Esophagus mucosa (tissue), 1 donor: ENCODE data around the gene TTC34. TPM values are rescaled to one million over a fixed set of nuclear protein-coding genes. Genes with fewer than 3 reads are reported as not detected.
"Not testable (repeated sequence)": the region's sequence is repeated elsewhere in the genome, so short reads cannot be mapped to it uniquely, and the experiment has no call there.

Experiments used
- ATAC-seq: fragments of 200-7000 bp; cut with Tn5 transposase; one replicate; pipeline ENCODE4 v1.9.1; 2020
- total RNA-seq: library from RNA; stranded (reverse); gene quantifications from one replicate; pipeline ENCODE4 v1.2.4, GENCODE V29; 2023
- donor health status: DM: yes; HTN: yes; CAD: no.

Gene TTC34
- total RNA-seq, 1 donor from 2014 or later = 0.08 TPM

DNA sequence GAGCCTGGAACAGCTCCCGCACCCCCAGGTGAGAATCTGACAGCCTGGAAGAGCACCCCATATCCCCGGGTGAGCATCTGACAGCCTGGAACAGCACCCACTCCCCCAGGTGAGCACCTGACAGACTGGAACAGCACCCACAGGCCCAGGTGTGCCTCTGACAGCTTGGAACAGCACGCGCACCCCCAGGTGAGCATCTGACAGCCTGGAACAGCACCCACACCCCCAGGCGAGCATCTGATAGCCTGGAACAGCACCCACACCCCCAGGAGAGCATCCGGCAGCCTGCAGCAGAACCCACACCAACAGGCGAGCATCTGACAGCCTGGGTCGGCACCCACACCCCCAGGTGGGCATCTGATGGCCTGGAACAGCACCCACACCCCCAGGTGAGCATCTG lies 141.7 kb downstream of the TTC34 start:
- not testable (repeated sequence) for ATAC-seq

DNA sequence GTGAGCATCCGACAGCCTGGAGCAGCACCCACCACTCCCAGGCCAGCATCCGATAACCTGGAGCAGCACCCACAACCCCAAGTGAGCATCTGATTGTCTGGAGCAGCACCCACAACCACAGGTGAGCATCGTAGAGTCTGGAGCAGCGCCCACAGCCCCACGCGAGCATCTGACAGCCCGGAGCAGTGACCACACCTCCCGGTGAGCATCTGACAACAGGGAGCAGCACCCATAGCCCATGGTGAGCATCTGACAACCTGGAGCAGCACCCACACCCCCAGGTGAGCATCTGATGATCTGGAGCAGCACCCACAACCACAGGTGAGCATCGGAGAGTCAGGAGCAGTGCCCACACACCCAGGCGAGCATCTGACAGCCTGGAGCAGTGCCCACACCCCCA lies 143.6 kb downstream of the TTC34 start:
- ATAC-seq = not testable (repeated sequence)

DNA sequence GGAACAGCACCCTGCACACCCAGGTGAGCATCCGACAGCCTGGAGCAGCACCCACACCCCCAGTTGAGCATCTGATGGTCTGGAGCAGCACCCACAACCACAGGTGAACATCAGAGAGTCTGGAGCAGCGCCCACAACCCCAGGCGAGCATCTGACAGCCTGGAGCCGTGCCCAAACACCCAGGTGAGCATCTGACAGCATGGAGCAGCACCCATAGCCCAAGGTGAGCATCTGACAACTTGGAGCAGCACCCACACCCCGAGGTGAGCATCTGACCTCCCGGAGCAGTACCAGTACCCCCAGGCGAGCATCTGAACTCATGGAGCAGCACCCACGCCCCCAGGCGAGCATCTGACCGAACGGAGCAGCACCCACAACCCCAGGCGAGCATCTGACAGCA lies 144.4 kb downstream of the TTC34 start:
- not testable (repeated sequence) for ATAC-seq

DNA sequence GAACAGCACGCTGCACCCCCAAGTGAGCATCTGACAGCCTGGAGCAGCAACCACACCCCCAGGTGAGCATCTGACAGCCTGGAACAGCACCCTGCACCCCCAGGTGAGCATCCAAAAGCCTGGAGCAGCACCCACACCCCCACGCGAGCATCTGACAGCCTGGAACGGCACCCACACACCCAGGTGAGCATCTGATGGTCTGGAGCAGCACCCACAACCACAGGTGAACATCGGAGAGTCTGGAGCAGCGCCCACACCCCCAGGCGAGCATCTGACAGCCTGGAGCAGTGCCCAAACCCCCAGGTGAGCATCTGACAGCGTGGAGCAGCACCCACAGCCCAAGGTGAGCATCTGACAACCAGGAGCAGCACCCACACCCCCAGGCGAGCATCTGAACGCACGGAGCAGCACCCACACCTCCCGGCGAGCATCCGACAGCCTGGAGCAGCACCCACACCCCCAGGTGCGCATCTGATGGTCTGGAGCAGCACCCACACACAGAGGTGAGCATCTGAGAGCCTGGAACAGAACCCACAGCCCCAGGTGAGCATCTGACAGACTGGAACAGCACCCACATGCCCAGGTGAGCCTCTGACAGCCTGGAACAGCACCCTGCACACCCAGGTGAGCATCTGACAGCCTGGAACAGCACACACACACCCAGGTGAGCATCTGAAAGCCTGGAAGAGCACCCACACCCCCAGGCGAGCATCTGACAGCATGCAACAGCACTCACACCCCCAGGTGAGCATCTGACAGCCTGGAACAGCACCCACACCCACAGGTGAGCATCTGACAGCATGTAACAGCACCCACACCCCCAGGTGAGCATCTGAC lies 145.7 kb downstream of the TTC34 start:
- not testable (repeated sequence) for ATAC-seq

DNA sequence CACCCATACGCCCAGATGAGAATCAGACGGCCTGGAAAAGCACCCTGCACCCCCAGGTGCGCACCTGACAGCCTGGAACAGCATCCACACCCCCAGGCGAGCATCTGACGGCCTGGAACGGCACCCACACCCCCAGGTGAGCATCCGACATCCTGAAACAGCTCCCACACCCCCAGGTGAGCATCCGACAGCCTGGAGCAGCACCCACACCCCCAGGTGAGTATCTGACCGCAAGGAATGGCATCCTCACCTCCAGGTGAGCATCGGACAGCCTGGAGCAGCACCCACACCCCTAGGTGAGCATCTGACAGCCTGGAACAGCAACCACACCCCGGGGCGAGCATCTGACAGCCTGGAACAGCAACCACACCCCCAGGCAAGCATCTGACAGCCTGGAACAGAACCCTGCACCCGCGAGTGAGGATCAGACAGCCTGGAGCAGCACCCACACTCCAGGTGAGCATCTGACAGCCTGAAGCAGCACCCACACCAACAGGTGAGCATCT lies 147.0 kb downstream of the TTC34 start:
- ATAC-seq = peak; percentile 44

DNA sequence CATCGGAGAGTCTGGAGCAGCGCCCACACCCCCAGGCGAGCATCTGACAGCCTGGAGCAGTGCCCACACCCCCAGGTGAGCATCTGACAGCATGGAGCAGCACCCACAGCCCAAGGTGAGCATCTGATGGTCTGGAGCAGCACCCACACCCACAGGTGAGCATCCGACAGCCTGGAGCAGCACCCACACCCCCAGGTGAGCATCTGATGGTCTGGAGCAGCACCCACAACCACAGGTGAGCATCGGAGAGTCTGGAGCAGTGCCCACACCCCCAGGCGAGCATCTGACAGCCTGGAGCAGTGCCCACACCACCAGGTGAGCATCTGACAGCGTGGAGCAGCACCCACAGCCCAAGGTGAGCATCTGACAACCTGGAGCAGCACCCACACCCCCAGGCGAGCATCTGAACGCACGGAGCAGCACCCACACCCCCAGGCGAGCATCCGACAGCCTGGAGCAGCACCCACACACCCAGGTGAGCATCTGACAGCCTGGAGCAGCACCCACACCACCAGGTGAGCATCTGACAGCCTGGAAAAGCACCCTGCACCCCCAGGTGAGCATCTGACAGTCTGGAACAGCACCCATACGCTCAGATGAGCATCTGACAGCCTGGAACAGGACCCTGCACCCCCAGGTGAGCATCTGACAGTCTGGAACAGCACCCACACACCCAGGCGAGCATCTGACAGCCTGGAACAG lies 147.6 kb downstream of the TTC34 start:
- not testable (repeated sequence) for ATAC-seq

DNA sequence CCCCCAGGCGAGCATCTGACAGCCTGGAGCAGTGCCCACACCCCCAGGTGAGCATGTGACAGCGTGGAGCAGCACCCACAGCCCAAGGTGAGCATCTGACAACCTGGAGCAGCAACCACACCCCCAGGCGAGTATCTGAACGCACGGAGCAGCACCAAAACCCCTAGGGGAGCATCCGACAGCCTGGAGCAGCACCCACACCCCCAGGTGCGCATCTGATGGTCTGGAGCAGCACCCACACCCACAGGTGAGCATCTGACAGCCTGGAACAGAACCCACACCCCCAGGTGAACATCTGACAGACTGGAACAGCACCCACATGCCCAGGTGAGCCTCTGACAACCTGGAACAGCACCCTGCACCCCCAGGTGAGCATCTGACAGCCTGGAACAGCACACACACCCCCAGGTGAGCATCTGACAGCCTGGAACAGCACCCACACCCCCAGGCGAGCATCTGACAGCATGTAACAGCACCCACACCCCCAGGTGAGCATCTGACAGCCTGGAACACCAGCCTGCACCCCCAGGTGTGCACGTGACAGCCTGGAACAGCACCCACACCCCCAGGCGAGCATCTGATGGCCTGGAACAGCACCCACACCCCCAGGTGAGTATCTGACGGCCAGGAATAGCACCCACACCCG lies 148.4 kb downstream of the TTC34 start:
- ATAC-seq = not testable (repeated sequence)

DNA sequence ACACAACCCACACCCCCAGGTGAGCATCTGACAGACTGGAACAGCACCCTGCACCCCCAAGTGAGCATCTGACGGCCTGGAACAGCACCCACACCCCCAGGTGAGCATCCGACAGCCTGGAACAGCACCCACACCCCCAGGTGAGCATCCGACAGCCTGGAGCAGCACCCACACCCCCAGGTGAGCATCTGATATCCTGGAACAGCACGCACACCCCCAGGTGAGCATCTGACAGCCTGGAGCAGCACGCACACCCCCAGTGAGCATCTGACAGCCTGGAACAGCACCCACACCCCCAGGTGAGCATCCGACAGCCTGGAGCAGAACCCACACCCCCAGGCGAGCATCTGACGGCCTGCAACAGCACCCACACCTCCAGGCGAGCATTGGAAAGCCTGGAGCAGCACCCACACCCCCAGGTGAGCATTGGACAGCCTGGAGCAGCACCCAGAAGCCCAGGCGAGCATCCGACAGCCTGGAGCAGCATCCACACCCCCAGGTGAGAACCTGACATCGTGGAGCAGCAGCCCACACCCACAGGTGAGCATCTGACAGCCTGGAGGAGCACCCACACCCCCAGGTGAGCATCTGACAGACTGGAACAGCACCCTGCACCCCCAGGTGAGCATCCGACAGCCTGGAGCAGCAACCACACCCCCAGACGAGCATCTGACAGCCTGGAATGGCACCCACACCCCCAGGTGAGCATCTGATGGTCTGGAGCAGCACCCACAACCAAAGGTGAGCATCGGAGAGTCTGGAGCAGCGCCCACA lies 149.2 kb downstream of the TTC34 start:
- ATAC-seq = not testable (repeated sequence)

DNA sequence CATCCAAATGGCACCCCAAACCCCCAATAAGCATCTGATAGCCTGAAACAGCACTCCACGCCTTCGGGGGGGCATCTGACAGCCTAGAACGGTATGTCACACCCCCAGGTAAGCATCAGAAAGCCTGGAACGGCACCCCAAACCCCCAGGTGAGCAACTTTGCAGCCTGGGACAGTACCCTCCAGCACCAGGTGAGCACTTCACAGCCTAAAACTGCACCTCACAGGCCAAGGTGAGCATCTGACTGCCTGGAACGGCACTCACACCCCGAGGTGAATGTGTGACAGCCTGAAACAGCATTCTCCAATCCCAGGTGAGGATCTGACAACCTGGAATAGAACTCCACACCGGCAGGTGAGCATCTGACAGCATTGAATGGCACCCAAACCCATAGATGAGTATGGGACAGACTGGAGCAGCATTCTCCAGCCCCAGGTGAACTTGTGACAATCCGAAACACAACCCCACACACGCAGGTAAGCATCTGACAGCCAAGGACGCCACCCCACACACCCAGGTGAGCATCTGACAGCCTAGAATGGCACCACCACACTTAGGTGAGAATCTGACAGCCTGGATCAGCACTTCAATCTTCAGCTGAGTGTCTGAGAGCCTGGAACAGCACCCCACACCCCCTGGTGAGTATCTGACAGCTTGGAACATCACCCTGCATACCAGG lies 150.4 kb downstream of the TTC34 start:
- ATAC-seq = no peak

DNA sequence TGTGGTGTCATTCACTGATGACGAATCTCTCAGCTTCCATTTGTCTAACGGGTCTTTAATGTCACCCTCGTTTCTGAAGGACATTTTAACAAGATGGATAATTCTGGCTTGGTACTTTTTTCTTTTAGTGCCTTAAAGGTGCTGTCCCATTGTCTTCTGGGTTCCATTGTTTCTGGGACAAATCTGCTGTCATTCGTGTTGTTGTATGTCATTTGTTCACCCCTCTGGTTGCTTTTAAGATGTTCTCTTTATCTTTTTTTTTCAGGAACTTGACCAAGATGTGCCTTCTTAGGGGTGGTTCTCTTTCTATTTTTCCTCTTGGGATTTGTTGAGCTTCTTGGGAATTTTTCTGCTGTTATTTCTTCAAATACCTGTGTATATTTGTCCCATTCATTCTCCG lies 154.7 kb downstream of the TTC34 start:
- ATAC-seq = no peak

DNA sequence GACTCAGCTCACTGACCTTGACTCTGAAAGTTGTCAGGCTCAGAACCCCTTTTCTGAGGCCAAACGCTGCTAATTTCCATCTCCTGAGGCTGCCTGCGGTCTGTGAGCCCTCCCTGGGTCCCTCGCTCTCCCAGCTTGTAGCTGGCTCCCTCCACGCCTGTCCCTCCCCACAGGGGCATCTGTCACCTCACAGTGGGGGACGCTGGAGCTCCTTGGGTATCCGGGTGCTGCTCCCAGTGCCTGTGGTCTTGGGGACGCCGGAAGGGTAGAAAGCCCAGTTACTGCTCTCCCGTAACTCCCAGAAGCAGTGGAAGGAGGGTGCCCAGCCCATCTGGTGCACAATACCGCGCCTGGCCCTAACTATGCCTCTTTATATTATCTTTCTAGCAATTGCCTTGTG lies 155.7 kb downstream of the TTC34 start:
- no peak for ATAC-seq

DNA sequence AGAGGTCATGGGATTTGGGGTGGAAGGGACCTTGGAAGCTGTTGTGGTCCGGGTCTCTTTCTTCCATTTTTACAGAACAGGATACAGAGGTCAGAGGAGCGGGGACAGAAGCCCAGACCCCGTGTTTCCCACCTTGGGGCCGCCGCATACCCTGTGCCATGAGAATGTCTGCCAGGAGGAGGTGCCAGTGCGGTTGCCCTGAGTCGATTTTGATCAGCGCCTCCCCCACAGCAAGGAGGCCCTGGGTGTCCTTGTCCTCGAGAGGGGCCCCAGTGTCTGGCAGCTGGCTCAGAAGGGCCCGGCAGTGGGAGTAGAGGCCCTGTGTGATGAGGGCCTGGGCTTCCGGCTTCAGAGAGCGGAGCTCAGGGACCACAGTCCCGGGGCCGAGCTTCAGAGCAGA lies 156.3 kb downstream of the TTC34 start:
- ATAC-seq = no peak

DNA sequence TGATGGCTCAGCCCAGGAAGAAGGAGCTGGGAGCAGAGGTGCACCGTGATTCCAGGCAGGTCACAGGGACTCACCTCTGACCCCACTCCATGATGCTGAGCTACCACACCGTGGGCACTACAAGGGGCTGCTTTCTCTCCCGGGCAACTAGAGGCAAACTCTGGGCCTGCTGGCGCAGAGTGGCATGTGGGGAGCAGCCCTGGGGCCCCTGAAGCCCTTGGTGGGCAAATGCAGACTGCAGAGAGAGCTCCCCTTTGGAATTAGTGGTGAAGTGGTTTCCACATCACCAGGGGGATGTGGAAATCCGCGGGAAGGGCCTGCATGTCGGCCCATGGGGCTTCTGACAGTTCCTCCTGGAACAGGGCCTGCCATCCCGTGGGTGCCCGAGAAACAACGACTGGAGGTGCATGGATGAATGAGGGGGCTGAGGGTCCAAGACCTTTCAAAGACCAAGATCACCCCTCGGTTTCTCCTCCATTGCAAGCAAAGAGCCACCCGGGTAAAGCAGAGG lies 156.8 kb downstream of the TTC34 start:
- no peak for ATAC-seq

DNA sequence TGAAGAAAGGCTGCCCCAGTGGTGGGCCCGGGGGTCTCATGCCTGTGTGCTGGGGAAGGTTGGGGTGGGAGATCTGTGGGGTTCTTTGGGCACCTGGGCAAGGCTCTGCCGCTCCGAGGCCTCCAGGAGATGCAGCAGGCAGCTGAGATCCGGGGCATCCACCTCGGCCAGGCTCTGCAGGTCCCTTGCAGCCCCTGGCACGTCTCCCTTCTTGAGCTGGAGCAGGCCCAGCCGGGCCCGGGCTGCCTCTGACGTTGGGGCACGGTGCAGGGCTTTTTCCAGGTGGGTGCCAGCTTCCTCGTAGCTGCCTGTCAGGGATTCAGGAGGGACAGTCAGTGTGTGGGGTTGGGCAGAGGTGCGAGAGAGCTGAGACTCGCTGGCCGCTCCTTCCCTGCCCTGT lies 157.3 kb downstream of the TTC34 start:
- no peak for ATAC-seq

DNA sequence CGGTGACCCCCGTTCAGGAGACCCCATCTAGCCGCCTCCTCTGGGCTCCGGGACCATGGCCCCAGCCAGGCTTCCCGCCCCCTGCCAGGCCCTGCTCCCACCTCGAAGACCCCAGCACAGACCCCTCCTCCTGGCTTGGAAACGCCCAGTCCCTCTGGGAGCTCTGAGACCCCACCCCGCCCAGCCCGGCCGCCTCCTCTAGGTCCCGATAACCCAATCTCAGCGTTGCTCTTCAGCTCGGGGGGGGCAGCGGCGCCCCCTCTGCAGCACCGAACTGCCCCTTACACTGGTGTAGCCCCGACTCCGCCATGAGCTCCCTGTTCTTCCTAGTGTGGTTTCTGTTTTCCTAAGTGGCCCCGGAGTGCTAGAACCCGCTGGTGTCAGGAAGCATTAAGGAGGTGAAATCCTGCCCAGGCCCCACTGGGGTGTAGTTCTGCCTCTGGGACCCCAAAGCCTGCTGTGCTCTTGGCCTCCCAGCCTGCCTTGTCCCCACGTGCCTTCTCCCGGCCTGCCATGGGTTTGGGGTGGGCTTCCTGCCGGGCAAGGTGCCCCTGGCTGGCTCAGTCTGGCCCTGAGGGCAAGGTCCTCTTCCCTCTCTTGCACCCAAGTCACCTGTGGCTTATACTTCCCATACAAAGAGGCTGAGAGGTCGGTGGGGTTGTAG lies 157.9 kb downstream of the TTC34 start:
- no peak for ATAC-seq

DNA sequence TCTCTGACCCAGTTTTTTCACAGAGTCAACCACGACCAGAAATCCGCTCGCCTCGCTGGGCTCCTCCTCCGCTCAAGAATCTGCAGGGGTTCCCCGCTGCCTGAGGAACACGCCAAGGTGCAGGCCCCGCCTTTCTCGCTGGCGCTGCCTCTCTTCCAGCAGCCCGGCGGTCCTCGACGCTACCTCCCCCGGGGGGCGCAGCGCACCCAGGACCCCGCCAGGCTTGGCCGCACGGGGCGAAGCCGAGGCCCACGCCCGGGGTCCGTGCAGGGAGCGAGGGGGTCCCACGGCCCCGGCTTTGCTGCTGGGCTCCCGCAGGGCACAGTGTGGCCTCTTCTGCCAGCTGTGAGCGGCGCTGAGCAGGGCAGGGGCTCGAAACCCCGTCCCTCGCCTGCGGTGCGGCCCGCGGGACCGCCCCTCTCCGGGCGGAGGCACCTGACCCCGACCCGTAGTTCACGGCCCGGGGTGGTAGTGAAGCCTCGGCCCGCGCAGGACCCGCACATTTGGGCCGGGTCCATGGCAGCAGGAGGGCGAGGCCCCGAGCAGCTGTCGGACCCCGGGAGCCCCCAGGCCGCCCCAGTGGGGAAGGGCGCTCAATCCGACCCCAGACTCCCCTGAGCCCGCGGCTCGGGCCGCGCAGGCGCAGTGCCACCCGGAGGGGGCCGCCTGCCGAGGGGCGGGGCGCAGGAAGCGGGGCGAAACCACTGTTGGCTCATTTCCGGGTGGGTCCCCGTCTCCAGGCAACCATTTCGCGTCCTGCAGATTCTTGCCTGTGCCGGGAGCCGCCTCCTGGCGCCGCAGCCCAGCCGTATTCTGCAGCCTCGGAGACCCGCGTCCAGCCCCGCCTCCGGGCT lies 158.7 kb downstream of the TTC34 start:
- ATAC-seq = peak; percentile 69

DNA sequence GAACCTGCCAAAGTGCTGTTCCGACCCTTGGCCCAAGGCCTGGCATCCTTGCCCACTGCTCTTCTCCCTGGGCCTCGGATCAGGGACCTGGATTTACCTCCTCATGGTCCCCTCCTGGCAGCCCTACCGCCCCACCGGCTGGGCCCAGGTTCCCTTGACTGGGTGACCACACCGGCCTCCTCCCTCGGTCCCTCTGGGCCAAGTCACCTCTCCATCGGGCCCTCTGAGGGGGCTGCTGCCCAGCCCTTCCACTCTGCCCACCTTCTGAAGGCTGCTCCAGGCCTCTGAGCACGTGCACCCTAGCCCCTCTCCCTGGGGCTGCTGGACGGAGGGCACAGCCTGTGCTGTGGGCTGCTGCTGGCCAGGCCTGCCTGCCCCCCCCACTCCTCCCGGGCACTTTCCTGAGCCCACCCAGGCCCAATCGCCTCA lies 159.3 kb downstream of the TTC34 start:
- peak; percentile 6 for ATAC-seq

DNA sequence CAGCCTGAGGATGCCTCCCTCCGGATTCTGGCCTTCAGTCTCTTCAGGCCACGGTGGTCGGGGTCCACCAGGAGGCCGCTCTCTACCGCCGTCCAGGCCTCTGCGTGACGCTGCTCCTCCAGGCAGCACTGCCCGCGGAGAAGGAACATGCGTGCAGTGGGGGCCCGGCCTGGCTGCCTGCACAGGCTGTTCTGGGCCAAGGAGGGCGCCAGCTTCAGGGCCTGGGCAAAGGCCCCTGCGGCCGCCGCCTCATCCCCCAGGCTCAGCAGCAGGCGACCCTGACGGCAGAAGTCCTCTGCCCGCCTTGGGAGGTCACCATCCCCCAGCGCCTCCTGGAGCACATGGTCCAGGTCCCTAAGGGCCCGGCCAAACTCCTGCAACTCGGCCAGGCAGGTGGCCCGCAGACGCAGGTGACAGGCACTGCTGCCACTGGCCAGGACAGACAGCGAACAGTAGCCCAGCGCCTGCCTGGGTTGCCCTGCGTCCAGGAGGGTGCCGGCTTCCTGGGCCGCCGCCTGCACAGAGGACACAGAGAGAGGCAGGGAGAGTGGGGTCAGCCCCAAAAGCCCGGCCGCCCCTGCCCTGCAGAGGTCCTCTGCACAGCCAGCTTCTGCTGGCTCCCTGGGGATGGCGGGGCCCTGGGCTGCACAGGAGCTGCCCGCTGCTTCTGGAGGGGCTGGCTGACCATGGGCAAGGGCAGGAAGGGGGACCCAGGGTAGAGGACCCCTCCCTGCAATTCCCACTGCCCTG lies 159.9 kb downstream of the TTC34 start:
- ATAC-seq = no peak

DNA sequence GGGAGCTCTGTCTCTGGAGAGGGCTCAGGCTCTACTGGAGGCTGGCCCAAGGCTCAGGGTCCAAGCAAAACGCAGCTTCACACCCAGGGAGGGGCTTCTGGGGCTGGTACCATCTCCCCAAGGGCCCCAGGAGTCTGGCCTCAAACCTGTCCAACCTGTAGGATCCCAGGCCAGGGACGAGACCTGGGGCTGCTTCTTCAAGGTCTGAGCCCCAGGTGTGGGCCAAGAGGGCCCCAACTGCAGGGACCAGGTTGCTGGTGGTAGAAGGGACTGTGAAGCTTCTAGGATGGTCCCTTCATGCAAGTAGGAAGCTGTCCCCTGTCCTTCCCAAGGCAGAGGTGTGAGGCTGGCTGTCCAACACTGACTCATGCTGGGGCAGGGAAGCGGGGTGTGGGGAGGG lies 160.9 kb downstream of the TTC34 start:
- no peak for ATAC-seq
